ENCODE data around the gene ACSM6. TPM values are rescaled to one million over a fixed set of nuclear protein-coding genes. Genes with fewer than 3 reads are reported as not detected.
A peak's percentile ranks its signal among the peaks of the same experiment; 100 is the strongest.

Gene ACSM6
- total RNA-seq, 6 experiments from 2014 or later = 0.12 TPM; not detected in 5

DNA sequence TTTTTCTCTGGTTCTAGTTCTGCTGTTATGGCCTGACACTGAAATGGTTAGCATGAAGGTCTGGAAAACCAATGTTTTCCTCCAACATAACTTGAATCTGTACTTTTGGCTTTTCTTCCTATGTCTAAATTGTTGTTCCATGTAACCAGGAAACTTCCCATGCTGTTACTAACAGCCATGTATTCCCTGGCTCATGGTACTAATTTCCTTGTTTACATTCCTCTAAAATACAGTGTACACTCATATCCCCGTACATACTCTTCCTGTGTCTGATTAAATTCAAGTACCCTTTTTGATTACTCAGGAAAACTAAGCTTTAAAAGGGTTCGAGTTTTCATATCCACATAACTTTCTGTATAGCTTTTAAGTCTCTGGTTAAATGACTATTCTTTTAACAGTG, 12.3 kb upstream of the ACSM6 start:
- H3K27ac ChIP-seq = peak overlapping the region in 1 of 3 donors; percentile 15
- intact Hi-C loops (cut with DNase I) = no loop called here
- no peaks in the 10 kb centered on the region for H3K36me3 ChIP-seq

DNA sequence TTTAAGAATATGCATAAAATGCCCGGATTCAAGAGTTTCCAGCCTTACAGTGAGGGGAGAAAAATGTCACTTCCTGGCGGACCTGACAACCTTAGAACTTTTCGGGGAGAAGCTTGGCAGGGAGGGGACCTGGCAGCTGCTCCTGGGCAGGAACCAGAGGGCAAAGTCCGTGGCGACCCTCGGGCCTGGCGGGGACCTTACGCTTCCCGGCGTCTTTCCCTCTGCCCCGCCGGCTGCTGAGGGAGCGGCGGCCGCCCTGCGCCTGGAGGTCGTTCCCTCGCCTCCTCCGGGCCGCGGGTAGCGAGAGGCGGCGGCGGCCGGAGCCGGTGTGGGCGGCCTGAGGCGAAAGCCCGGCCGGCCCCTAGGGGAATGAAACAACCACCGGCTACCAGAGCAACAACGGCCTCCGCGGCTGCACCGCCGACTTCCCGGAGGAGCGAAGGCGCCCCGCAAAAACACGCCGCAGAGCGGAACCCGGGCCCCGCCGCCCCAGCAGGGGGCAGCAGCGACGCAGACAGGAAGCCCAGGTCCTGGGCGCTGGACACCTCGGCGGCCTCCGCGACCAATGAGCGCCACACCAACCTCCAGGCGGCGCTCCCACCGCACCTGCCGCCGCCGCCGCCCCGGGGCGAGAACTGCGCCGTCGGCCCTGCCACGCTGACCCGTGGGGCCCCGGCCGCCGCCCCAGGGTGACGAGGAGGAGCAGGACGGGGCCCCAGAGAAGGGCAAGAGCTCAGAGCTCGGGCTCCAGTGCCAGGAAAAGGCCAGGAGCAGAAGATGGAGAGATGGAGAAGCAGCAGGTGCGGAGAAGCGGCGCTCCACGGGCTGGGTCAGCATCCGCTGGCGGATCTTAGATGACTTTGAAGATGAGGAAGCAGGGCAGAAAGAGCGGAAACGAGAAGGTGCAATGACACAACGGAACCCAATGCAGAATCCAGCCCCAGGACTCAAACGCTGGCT, 10.5 kb upstream of the ACSM6 start:
- ATAC-seq = peak; percentile 91 to 97 (median 94)
- Histone ChIP-seq H3K27me3 (no peaks in the 10 kb centered on the region), H3K4me1 (peaks cover 0 to 32% (median 7%) of the 10 kb centered on the region in 4 donors), H3K27ac (peak overlapping the region; percentile 75 to 89 (median 85)), H3K9me3 (no peaks in the 10 kb centered on the region), H3K4me3 (peak overlapping the region; percentile 54 to 64 (median 63)), H3K36me3 (no peaks in the 10 kb centered on the region)
- WGBS (ENCODE audit: insufficient coverage, low coverage, low lambda C conversion rate, missing lambda C conversion rate) = 24% methylated on average over 14 of the region's 85 CpGs
- DNase-seq = peak; percentile 87 to 90 (median 90)
- intact Hi-C loops (cut with DNase I) = no loop called here
- TF ChIP-seq POLR2A (IDR thresholded peaks at IDR 0.05) = peak; percentile 55
- TF ChIP-seq, protein P1, sequence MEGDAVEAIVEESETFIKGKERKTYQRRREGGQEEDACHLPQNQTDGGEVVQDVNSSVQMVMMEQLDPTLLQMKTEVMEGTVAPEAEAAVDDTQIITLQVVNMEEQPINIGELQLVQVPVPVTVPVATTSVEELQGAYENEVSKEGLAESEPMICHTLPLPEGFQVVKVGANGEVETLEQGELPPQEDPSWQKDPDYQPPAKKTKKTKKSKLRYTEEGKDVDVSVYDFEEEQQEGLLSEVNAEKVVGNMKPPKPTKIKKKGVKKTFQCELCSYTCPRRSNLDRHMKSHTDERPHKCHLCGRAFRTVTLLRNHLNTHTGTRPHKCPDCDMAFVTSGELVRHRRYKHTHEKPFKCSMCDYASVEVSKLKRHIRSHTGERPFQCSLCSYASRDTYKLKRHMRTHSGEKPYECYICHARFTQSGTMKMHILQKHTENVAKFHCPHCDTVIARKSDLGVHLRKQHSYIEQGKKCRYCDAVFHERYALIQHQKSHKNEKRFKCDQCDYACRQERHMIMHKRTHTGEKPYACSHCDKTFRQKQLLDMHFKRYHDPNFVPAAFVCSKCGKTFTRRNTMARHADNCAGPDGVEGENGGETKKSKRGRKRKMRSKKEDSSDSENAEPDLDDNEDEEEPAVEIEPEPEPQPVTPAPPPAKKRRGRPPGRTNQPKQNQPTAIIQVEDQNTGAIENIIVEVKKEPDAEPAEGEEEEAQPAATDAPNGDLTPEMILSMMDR (IDR thresholded peaks at IDR 0.05) = peak; percentile 86 to 99 (median 92)

More for the DNA sequence above, 12.3 kb upstream of the ACSM6 start:
- ATAC-seq (peak in 1 of 4 donors; percentile 41), DNase-seq (no peak)
- H3K4me1 ChIP-seq = peaks cover 0 to 50% (median 12%) of the 10 kb centered on the region in 4 donors
- no peak overlapping the region for H3K4me3 ChIP-seq
- 18% methylated on average over 2 of the region's 2 CpGs for WGBS (ENCODE audit: insufficient coverage, low coverage, low lambda C conversion rate, missing lambda C conversion rate)
- H3K9me3 ChIP-seq = no peaks in the 10 kb centered on the region
- TF ChIP-seq, protein P1 (IDR thresholded peaks at IDR 0.05) = no peak
- TF ChIP-seq POLR2A (IDR thresholded peaks at IDR 0.05) = no peak
- H3K27me3 ChIP-seq = no peaks in the 10 kb centered on the region

DNA sequence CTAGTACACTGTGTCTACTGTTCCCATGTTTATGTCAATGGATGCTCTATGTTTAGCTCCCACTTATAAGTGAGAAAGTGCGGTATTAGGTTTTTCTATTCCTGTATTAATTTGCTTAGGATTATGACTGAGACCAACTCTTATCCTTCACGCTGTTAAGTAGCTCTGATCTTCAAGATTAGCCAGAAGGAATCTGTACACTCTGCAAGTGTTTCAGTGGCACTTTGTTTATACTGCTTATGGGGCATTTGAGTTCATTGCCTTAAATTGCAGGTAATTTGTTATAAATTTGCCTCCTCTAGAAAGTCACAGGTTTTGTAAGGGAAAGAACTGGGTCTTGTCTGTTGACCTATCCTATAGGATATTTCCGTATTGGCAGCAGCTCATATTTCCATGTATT, 6.4 kb upstream of the ACSM6 start:
- DNase-seq = no peak
- no peaks in the 10 kb centered on the region for H3K4me1 ChIP-seq
- no peak overlapping the region for H3K27ac ChIP-seq
- H3K27me3 ChIP-seq = no peaks in the 10 kb centered on the region
- WGBS (ENCODE audit: insufficient coverage, low coverage, low lambda C conversion rate, missing lambda C conversion rate) = 84% methylated on average over 3 of the region's 3 CpGs
- no peak for TF ChIP-seq POLR2A (IDR thresholded peaks at IDR 0.05)
- TF ChIP-seq, protein P1 (IDR thresholded peaks at IDR 0.05) = no peak
- no peaks in the 10 kb centered on the region for H3K36me3 ChIP-seq
- intact Hi-C loops (cut with DNase I) = no loop called here
- H3K4me3 ChIP-seq = no peak overlapping the region
- no peaks in the 10 kb centered on the region for H3K9me3 ChIP-seq
- ATAC-seq = no peak

DNA sequence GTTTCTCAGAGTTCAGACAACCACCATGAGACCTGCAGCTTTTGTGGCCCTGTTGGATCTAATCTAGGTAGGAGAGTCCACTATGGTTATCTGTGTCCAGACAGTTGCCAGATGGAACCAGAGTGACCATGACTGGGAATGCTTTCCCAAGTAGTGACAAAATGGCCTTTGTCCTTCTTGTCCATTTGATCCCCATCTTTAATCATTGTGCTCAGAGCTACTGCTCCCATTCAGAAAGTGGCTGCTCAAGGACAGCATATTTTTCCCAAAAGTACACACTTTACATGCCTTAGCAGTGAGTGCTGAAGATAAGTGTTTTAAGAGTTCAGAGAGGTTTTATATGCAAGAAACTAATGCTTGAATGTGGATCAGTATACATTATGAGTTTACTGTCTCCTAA, 5.4 kb upstream of the ACSM6 start:
- H3K27ac ChIP-seq = no peak overlapping the region
- no peaks in the 10 kb centered on the region for H3K27me3 ChIP-seq
- DNase-seq (no peak), ATAC-seq (no peak)
- intact Hi-C loops (cut with DNase I) = no loop called here
- H3K4me3 ChIP-seq = no peak overlapping the region
- H3K4me1 ChIP-seq = no peaks in the 10 kb centered on the region
- H3K9me3 ChIP-seq = no peaks in the 10 kb centered on the region
- no peaks in the 10 kb centered on the region for H3K36me3 ChIP-seq
- TF ChIP-seq, protein P1 (IDR thresholded peaks at IDR 0.05) = no peak
- TF ChIP-seq POLR2A (IDR thresholded peaks at IDR 0.05) = no peak

Data from right lobe of liver (tissue), 6 donors.